Activated gamma-delta T cell (primary cell): Measurements from ENCODE around the gene SVOPL.
A peak's percentile ranks its signal among the peaks of the same experiment; 100 is the strongest.
"Not testable (repeated sequence)": the region's sequence is repeated elsewhere in the genome, so short reads cannot be mapped to it uniquely, and the experiment has no call there.

ENCODE experiments used
- DNase-seq: peaks from one replicate; lab custom pipeline; 2025; lab: John Stamatoyannopoulos, UW
- total RNA-seq, 2 donors: gene quantifications; one replicate each; lab custom pipeline; 2026; lab: John Stamatoyannopoulos, UW

The SVOPL gene
- 0 to 0.26 reads per million in 2 donors for total RNA-seq

DNA sequence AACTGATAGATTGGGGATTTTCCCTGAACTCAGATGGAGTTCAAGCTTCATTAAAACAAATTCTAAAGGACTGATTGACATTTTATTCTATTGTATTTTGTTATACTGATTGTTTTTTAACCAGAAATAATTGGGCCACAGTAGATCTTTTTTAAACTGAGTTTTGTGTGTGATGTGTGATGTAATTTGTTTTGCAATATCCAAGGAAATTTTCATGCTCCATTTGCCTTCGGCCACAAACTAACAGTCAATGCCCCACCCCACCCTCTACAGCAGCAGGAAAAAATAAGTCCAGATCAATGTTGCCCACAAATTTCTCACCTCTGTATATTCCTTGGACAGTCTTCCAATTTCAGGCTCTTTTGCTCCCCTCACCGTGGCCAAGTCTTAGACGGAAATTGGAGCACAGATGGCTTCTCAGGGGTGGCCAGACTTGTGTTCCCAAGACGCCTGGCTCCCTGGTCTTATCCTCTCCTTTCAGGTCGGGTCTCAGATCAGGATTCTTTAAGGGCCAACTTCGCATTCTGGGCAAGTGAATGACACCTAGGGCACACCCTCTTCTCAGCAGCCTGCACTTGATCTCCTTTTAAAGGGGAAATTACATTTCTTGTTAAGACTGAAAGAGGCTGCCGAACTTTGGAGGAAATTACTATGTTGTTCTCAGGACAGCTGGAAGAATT, at the start of gene SVOPL:
Gene SVOPL (minus strand): TSS at position 506 of the 680 bp plus-strand sequence. CDS start 22,317 bp downstream, outside the sequence.
- no peak for DNase-seq

- no peak for DNase-seq
These were observed 49.3 kb upstream of the SVOPL start for GRCh38 chr7:138750473-138750872.

DNA sequence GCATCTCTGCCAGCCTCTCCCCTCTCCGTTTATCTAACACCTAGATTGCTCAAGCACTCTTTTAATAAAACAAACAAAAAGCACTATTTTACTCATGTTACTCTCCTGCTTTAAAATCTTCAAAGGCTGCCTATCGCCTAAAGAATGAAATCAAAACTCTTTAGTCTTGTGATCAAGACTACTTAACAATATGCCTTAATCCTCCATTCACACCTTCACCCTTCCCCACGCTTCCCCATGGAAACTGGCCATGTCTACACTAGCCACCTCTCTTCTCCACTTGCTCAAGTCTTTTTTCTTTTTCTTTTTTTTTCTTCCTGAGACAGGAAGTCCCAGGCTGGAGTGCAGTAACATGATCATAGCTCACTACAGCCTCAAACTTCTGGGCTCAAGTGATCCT, 48.8 kb upstream of the SVOPL start:
- DNase-seq, result no peak

DNA sequence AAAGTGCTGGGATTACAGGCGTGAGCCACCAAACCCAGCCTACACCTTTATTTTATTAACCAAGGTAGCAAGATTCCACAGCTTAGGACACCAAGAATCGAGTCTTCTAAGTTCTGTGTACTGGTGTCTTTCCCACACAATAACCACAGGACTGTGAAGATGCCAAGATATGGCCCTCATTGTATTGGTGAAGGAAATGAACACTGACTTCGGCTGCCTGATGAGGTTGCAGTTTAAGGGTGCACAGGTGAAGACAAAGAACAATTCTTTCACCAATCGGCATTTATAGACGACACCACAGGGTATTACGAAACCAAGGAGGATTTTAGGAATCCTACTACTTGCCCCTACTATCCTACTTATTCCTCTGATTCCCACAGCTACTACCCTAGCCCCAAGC, 47.5 kb upstream of the SVOPL start:
- no peak for DNase-seq

DNA sequence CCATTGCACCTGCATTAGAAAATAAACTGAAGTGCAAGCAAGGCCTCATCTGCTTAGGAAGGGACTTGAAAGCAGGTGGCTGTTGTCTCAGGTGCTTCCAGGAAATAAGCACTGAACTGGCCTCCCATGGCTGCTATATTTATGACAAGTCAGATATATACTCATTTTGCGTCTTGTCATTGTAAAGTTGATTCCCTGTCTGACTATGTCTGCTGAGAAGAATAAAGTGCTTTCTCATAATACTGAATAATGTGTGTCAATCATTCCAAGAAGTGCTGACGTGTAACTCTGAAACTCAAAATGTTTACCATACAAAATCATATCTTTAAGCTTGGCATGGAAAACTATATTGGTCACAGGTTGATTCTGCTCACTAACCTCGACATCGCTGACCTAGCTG, 44.9 kb upstream of the SVOPL start:
- DNase-seq, result no peak

- DNase-seq, result no peak
These were observed 44.0 kb upstream of the SVOPL start for GRCh38 chr7:138745189-138745588.

DNA sequence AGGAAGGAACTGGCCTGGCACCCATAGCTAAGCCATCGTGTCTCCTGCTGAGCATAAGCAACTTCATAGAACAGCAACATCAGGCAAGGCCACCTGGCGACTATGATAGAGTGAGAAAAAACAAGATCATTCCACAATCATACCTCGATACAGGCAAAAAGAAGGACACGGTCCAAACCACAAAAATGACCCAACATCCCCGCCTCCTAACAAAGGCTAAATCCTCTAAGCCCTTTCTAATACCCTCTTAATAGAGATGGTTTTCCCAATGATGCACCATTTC, 40.2 kb upstream of the SVOPL start:
- DNase-seq, result no peak

- DNase-seq, result no peak
These were observed 38.7 kb upstream of the SVOPL start for GRCh38 chr7:138739859-138740258.

DNA sequence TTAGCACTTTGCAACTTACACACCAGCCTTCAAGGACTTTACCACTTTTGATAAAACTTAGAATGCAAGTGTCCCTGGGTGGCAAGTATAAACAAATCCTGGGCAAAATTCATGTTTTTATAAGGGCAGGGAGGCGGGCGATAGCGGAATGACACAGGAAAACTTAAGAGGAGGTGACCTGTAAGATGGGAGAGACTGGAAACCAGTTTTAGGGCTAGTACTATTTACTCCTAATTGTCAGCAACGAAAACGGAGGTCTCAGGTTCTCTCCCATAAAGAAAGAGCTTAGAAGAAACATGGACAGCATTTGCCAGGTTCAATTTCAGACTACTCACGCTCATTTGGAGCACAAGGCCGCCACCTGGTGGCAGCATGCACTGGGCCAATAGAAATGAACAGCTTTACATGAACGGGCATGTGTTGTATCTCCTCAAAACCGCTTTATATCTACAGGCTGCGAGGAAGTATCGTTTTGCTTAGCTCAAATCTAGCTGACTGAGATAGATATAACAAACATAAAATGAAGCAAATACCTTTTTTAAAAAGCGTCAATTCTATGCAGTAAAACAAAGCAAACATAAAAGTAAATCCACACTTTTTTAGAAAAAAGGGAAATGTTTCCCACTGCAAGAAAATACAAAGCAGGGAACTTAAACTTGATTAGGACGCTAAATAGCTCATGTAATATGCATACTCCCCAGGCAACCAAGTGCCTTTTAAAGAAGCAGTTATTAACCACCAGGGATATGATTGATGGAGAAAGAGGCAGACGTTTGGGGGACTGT, 37.6 kb upstream of the SVOPL start:
- peak; percentile 28 for DNase-seq

- no peak for DNase-seq
These were observed 37.0 kb upstream of the SVOPL start for GRCh38 chr7:138738114-138738513.

DNA sequence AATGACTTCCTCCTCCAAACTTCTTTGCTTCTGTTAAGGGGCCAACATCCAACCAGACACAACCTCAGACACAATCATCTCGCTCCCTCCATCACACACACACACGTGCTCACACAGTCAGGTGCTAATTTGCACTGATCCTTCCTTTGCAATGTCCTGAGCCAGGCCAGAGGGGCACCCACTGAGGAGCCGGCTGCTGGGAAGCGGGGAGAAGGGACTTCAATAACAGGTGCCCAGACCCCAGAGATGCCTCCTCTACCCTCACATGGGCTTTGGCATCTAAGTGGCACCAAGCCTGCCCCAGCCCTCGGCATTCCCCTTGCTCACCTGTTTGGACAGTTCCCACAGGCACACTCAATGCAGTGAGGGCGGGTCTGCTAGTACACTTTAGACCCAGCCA, 34.2 kb upstream of the SVOPL start:
- DNase-seq, result no peak

DNA sequence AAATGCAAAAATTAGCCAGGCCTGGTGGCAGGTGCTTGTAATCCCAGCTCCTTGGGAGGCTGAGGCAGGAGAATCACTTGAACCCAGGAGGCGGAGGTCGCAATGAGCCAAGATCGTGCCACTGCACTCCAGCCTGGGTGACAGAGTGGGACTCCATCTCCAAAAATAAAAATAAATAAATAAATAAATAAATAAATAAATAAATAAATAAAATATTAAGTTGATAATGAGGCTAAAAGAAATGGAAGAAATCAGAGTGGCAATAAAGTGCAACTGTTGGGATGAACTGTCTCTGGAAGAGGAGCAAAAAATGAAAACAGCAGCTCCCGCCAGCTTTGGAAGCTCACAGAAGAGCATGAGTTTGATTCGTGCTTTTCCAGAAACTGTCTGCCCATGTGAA, 30.6 kb upstream of the SVOPL start:
- DNase-seq, result not testable (repeated sequence)

GRCh38 chr7:138729444-138729843, 28.3 kb upstream of the SVOPL start:
- no peak for DNase-seq

DNA sequence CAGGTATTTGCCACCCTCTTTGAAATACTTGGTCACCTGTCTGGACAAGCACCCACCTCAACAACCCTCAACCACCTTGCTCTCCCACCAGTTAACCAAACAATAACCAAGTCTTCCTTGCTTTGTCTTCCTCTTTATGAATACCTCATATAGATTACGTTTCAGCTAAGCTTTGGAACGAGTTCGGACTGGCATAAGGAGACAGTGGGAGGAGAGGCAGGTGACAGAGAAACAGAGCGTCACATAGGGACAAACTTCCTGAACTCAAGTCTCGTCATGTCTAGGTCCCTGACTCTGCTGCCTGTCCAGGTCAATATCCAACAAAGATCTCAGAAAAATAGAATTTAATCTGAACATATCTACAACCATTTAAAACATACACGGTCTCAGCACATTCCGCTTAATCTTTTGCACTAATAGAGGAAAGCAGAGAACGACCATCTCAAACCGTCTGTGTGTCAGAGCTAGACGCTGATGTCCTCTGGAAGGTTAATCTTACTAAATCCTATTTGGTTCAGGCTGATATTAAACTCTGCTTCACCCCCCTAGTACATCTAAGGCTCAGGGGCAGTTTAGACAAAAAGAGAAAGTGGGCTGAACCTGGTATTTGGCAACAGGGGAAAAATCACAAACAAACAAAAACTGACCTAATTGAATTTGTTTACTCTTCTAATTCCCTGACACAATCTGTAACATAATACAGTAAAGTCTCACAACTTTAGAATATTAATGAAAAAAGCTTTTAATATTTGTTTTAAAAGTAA, 26.4 kb upstream of the SVOPL start:
- no peak for DNase-seq

DNA sequence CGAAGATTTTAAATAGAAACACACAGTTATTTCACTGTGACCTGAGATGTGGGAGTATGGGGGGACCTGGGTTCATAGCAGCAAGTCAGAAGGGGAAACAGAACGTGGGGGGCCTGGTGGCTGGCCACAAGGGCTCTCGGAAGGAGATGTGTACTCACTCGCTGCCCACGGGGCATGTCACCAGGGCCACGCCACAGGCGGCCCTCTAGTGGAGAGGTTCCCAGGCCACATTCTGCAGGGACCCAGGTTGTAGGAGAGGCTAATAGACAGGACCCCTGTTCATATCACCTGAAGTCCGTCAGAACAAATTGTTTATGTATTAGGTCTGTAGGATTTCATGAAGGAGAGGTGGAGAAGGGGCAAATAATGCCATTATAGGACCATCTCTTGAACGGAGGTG, 25.1 kb upstream of the SVOPL start:
- no peak for DNase-seq

DNA sequence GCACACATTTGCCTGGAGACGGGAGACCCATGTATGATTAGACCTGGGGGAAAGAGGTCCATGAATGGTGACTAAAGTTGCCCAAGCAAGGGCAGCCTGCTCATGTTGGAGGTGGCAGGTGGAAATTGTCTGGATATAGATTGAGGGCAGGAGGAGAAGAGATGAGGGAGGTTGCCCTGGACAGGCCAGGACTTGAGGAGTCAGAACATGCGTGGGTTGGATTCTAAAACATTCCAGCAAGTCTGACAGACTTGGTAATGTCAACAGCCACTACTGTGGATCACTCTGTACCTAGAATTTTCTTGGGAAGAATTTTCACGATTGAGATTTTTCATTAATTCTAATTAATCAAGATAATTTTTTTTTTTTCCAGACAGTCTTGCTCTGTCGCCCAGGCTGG, 19.1 kb upstream of the SVOPL start:
- no peak for DNase-seq

GRCh38 chr7:138716889-138717288, 15.7 kb upstream of the SVOPL start:
- no peak for DNase-seq

DNA sequence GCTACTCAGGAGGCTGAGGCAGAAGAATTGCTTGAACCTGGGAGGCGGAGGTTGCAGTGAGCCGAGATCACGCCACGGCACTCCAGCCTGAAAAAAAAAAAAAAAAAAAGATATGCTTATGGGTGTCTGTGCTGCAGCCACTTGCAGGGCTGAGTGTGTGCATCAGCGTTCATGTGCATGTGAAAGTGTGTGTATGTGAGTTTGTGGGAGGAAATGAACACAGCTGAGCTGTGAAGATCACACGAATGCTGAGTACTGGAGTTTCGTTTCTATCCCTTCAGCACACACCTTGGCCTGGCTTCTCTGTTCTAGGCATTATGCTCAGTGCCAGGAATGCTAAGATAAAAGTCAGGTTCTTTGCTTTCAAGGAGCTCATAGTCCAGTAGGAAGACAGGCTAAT, 12.0 kb upstream of the SVOPL start:
- DNase-seq, result no peak

DNA sequence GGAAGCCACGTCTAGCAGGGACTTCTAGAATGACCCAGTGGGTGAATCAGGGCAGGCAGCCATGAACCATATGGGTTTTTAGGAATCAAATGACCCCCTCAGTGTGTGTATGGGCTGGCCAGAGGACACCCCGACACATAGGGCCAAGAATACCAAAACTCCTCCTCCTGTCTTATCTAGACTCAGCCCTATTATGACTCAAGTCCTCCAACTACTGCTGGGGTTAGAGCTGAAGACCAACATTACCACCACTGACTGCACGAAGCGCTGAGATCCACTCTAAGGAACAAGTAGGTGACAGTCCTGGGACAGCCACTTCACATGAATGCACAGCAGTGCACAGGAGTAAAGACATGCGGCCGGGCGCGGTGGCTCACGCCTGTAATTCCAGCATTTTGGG, 11.5 kb upstream of the SVOPL start:
- no peak for DNase-seq

DNA sequence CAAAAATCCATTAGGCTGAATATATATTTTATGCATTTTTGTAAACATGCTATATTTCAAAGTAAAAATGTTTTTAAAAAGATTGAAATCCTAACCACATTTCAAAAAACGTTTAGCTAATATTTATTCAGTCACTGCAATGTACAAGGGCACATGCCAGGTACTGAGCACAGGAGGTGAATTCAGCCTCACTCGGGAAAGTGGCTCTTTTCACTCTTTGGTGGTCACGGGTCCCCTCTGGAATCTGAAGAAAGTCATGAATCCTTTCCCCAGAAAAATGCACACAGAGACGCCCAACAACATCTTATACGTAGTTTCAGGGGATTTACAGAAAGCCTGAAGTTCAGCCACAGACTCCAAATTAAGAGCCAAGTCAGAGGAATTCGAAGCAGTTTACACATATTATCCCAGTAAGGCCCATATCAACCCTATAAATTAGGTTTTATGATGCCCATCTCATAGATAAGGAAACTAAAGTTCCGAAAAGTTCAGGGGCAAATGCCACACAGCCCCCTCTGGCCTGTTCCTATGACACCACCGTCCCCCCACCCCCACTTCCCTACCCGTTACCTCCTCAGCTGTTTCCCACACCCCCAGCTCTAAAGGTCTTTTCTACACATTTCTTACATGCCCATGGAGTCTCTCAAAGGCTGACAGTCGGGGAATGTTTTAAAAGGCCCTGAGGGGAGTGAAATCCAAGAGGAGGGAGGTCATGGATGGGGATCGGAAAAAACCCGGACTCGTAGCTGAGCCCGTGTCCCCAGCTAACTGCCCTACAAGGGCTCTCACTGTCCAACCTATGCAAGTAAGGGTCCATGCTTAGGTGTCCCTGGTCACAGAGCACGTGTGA, 9.6 kb upstream of the SVOPL start:
- DNase-seq, result no peak

DNA sequence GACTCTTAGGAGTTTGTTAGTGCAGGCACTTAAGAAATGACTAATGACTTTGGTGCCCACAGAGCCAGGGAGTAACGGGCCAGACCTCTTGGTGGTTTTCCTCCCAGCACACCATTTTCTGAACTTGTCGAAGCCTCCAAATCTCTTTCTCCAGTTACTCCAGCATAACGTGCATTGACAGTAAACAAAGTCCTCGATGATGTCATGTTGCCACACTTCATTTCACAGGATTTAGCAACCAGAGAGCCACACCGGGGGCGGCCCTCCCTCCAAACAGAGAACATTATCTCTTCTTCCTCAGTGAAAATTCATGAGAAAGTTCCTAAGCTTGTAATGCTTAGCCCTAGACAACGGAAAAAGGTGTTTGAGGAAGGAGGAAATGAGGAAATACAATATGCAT, 4.0 kb upstream of the SVOPL start:
- DNase-seq, result no peak

DNA sequence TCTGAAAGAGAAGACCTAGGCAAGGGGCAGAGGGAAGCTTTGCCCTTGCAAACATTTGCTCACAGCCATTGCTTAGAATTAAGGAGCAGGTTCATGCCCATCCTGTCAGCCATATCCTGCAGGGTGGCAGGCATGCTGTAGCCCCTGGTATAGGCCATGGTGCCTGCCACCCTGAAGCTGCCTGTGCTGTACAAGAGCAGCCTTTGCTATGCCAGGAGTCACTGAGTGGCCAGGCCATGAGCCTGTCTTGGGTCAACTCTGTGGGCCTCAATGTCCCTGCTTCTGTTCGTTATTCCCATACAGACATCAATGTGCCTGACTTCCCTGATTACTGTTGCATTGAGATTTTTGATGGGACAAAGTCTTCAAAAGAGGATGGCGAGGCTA, 368 bp upstream of the SVOPL start:
- no peak for DNase-seq
